ENCODE data around the gene ZSCAN20.
"Not testable (repeated sequence)": the region's sequence is repeated elsewhere in the genome, so short reads cannot be mapped to it uniquely, and the experiment has no call there.

Gene ZSCAN20

GRCh38 chr1:33494929-33495328 lies 22.5 kb downstream of the ZSCAN20 start:
- DNase-seq, result no peak

- DNase-seq, result no peak
Observed at GRCh38 chr1:33497410-33497809, 25.0 kb downstream of the ZSCAN20 start.

- DNase-seq, result no peak
Observed at GRCh38 chr1:33500547-33500946, 28.1 kb downstream of the ZSCAN20 start.

- no peak for DNase-seq
Observed at GRCh38 chr1:33501309-33501708, 28.9 kb downstream of the ZSCAN20 start.

GRCh38 chr1:33501774-33502173 lies 29.3 kb downstream of the ZSCAN20 start:
- DNase-seq, result no peak

GRCh38 chr1:33502726-33503125 lies 30.3 kb downstream of the ZSCAN20 start:
- DNase-seq, result no peak

GRCh38 chr1:33503506-33503905 lies 31.1 kb downstream of the ZSCAN20 start:
- no peak for DNase-seq

- no peak for DNase-seq
Observed at GRCh38 chr1:33507661-33508060, 35.2 kb downstream of the ZSCAN20 start.

- DNase-seq, result no peak
Observed at GRCh38 chr1:33508151-33508550, 35.7 kb downstream of the ZSCAN20 start.

GRCh38 chr1:33509276-33509675 lies 36.8 kb downstream of the ZSCAN20 start:
- DNase-seq, result not testable (repeated sequence)

GRCh38 chr1:33512226-33513011 lies 40.0 kb downstream of the ZSCAN20 start:
- DNase-seq, result no peak

GRCh38 chr1:33515112-33515511 lies 42.7 kb downstream of the ZSCAN20 start:
- no peak for DNase-seq

- no peak for DNase-seq
Observed at GRCh38 chr1:33515607-33516006, 43.2 kb downstream of the ZSCAN20 start.

- no peak for DNase-seq
Observed at GRCh38 chr1:33516428-33516827, 44.0 kb downstream of the ZSCAN20 start.

- DNase-seq, result no peak
Observed at GRCh38 chr1:33516891-33517567, 44.6 kb downstream of the ZSCAN20 start.

GRCh38 chr1:33517596-33518250 lies 45.3 kb downstream of the ZSCAN20 start:
- DNase-seq, result no peak

- DNase-seq, result no peak
Observed at GRCh38 chr1:33519240-33519884, 46.9 kb downstream of the ZSCAN20 start.

- no peak for DNase-seq
Observed at GRCh38 chr1:33524586-33524985, 52.1 kb downstream of the ZSCAN20 start.

GRCh38 chr1:33527934-33528333 lies 55.5 kb downstream of the ZSCAN20 start:
- DNase-seq, result no peak

- no peak for DNase-seq
Observed at GRCh38 chr1:33529957-33530356, 57.5 kb downstream of the ZSCAN20 start.

- DNase-seq, result no peak
Observed at GRCh38 chr1:33532250-33532649, 59.8 kb downstream of the ZSCAN20 start.

- DNase-seq, result no peak
Observed at GRCh38 chr1:33532936-33533335, 60.5 kb downstream of the ZSCAN20 start.

- DNase-seq, result no peak
Observed at GRCh38 chr1:33535334-33535733, 62.9 kb downstream of the ZSCAN20 start.

All from T-helper 1 cell (primary cell).